Muscle layer of colon (tissue), 2 donors: ENCODE results near the gene PFKFB2.

Experiments used
- H3K27ac ChIP-seq: one replicate; pipeline ENCODE4 v1.7.0; 2013; ENCODE audit warnings: low read depth, mild to moderate bottlenecking, low read length, moderate library complexity
- H3K27me3 ChIP-seq, 2 donors: one replicate each; pipeline ENCODE4 v1.7.0; 2013; ENCODE audit warnings: low read length in 2 of 2, mild to moderate bottlenecking in 2 of 2; ENCODE audit not compliant: insufficient read depth in 2 of 2, control insufficient read depth in 1 of 2
- H3K36me3 ChIP-seq: one replicate; pipeline ENCODE4 v1.7.0; 2013; ENCODE audit warnings: mild to moderate bottlenecking, low read length; ENCODE audit not compliant: insufficient read depth
- H3K4me1 ChIP-seq: one replicate; pipeline ENCODE4 v1.7.0; 2013; ENCODE audit warnings: mild to moderate bottlenecking, low read length; ENCODE audit not compliant: insufficient read depth
- H3K4me3 ChIP-seq, 2 donors: one replicate each; pipeline ENCODE4 v1.7.0; 2013; ENCODE audit warnings: low read length in 2 of 2, low read depth in 1 of 2, mild to moderate bottlenecking in 1 of 2, moderate library complexity in 1 of 2
- H3K9ac ChIP-seq: one replicate; pipeline ENCODE4 v1.7.0; 2013; ENCODE audit warnings: low read length
- H3K9me3 ChIP-seq: one replicate; pipeline ENCODE4 v1.7.0; 2013; ENCODE audit warnings: mild to moderate bottlenecking, low read length
- donor health status: abdominal sarcoma.
- donor health status: Adenocarcinoma of cecum.

Gene PFKFB2

DNA sequence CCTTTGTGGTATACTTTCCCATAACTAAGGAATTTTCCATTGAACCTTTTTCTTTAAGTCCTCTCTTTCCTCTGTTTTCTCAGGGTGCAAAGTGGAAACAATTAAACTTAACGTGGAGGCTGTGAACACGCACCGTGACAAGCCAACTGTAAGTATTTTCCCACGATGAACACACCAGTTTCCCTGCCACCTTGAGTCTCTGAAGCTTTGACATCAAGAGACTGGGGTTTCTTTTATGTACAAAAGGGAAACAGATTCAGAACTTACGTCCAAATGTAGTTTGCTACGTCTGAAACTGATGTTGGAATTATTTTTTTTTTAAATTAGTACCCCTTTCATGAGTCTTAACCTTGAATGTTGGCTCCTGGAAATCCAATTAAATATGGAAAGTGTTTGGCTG, 18.4 kb downstream of the PFKFB2 start:
- H3K27ac ChIP-seq, result no peak overlapping the region
- H3K4me3 ChIP-seq, result no peak overlapping the region
- no peak overlapping the region for H3K9ac ChIP-seq
- H3K27me3 ChIP-seq, result no peaks in the 10 kb centered on the region
- H3K4me1 ChIP-seq, result no peaks in the 10 kb centered on the region
- H3K36me3 ChIP-seq, result peaks cover 41% of the 10 kb centered on the region
- no peaks in the 10 kb centered on the region for H3K9me3 ChIP-seq

DNA sequence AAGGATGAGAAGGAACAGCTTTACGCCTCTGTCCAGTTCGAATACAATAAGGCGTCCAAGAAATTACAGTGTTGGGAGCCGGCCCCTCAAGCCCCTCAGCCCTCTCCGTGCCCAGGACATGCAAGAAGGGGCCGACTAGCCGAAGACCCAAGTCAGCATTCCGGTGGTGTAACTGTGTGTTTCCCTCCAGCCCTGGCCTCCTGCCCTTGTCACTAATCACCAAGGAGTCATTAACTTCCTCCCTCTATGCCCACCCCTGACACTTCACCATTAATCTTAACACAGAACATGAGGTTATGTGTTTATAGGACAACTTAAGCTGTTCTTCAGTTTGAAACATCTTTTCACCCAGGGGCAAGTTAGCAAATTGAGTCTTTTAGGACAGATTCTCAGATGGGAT, 19.2 kb downstream of the PFKFB2 start:
- Histone ChIP-seq H3K4me3 (no peak overlapping the region), H3K4me1 (peaks cover 8% of the 10 kb centered on the region), H3K27ac (no peak overlapping the region), H3K9me3 (no peaks in the 10 kb centered on the region), H3K36me3 (peaks cover 36% of the 10 kb centered on the region), H3K9ac (no peak overlapping the region), H3K27me3 (no peaks in the 10 kb centered on the region)

GRCh38 chr1:207073906-207074820, 21.1 kb downstream of the PFKFB2 start:
- Histone ChIP-seq H3K4me3 (no peak overlapping the region), H3K27ac (no peak overlapping the region), H3K27me3 (no peaks in the 10 kb centered on the region), H3K9me3 (no peaks in the 10 kb centered on the region), H3K4me1 (peaks cover 14% of the 10 kb centered on the region), H3K36me3 (peaks cover 21% of the 10 kb centered on the region), H3K9ac (no peak overlapping the region)

DNA sequence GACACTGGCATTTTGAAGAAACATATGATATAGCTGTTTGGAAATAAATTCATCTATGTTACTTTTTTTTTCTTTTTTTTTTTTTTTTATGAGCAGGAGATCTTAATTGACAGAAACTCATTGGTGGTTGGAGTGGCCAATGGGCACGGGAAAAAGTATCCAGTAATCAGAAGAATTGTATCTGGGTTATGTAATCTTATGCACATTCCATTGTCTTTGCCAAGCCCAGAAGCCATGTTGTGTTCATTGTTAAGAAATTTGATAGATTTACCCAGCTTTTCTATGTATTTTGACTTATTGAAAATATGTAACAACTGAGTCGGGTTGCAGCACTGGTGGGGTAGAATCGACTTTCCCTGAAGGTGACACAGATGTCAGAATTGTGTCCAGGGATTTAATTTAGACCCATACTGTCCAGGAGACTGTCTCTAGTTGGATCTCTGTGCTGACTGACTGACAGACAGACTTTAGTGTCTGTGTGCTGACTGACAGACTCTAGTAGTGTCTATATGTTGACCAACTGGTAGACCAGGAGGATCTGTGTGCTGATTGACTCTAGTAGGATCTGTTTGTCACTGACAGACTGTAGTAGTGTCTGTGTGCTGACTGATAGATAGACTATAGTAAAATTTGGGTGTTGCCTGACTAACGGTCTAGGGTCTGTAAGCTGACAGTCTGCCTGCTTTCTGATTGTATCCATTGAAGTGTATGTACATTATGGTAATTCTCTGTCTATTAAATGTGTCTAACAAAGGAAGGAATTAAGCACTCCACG, 23.3 kb downstream of the PFKFB2 start:
- Histone ChIP-seq H3K4me1 (peaks cover 14% of the 10 kb centered on the region), H3K4me3 (no peak overlapping the region), H3K9ac (no peak overlapping the region), H3K9me3 (no peaks in the 10 kb centered on the region), H3K27me3 (no peaks in the 10 kb centered on the region), H3K36me3 (peaks cover 15% of the 10 kb centered on the region), H3K27ac (no peak overlapping the region)

GRCh38 chr1:207077012-207077411, 23.9 kb downstream of the PFKFB2 start:
- no peak overlapping the region for H3K27ac ChIP-seq

DNA sequence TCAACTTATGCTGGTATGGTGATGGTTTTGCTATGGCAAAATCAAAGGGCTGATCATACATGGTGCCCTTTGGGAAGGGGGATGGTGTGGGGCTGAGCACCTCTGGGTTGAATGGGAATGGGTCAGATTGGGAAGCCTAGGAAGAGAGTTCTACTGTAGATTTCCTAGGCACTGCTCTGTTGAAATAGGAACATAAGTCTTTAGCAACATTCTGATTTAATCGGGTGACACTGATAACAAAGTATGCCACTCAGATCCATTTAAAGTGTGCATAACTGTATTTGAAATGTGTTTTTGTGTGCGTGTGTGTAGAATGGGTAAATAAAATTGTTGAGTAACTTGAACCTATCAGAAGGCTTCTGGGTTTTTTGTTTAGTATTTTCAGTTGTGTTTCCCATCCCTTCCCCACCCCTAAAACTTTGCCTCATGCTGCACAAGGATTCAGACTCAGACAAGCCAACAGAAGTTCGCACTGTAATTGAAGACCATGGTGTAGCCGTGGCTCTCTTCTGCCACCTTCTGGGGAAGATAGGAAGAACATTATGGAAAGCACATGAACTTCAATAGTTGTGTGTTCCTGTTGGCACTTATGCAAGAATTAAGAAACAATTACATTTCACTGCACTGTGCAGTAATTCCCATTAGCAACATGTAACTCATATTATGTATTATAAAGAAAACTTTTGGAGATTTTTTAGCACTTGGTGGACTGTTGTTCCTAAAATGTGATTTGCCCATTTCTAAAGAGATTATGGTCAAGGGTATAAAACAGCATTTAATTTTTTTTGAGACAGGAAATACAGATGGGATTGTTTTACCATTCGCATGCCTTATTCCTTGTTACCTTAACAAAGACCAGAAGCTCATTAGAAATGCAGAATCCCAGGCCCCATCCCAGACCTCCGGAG, 24.6 kb downstream of the PFKFB2 start:
- no peak overlapping the region for H3K4me3 ChIP-seq

More at GRCh38 chr1:207077012-207077411, 23.9 kb downstream of the PFKFB2 start:
- Histone ChIP-seq H3K9ac (no peak overlapping the region), H3K36me3 (peaks cover 10% of the 10 kb centered on the region), H3K4me1 (peaks cover 14% of the 10 kb centered on the region), H3K27me3 (no peaks in the 10 kb centered on the region), H3K9me3 (no peaks in the 10 kb centered on the region), H3K4me3 (no peak overlapping the region)

GRCh38 chr1:207078578-207079132, 25.6 kb downstream of the PFKFB2 start:
- Histone ChIP-seq H3K4me3 (no peak overlapping the region), H3K27me3 (no peaks in the 10 kb centered on the region), H3K9ac (no peak overlapping the region), H3K36me3 (peaks cover 5% of the 10 kb centered on the region), H3K4me1 (peaks cover 14% of the 10 kb centered on the region), H3K9me3 (no peaks in the 10 kb centered on the region), H3K27ac (no peak overlapping the region)

More for the DNA sequence above, 24.6 kb downstream of the PFKFB2 start:
- Histone ChIP-seq H3K36me3 (peaks cover 5% of the 10 kb centered on the region), H3K9ac (no peak overlapping the region), H3K4me1 (peaks cover 14% of the 10 kb centered on the region), H3K27me3 (no peaks in the 10 kb centered on the region), H3K9me3 (no peaks in the 10 kb centered on the region), H3K27ac (no peak overlapping the region)

GRCh38 chr1:207079706-207080241, 26.7 kb downstream of the PFKFB2 start:
- H3K4me3 ChIP-seq, result no peak overlapping the region
- H3K9me3 ChIP-seq, result no peaks in the 10 kb centered on the region
- no peaks in the 10 kb centered on the region for H3K27me3 ChIP-seq
- H3K9ac ChIP-seq, result no peak overlapping the region
- H3K4me1 ChIP-seq, result peaks cover 14% of the 10 kb centered on the region
- no peak overlapping the region for H3K27ac ChIP-seq
- H3K36me3 ChIP-seq, result no peaks in the 10 kb centered on the region

DNA sequence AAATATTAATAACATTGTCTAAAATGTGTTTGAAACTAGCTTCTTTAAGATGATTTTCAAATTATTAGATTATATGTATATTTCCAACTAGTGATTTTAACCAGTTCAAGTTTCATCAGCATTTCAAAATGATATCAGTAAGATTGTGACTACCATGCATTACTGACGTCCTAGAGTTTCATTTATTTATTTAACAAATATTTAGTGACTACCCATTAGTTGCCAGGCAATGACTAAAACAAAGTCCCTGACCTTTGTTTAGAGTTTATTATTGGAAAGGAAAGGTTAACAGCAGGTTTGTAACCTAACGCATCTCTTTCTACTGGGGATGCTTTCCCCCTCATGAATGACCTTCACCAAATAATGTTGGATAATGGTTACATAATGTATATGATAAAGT, 28.0 kb downstream of the PFKFB2 start:
- peaks cover 14% of the 10 kb centered on the region for H3K4me1 ChIP-seq
- no peaks in the 10 kb centered on the region for H3K27me3 ChIP-seq
- H3K4me3 ChIP-seq, result no peak overlapping the region
- H3K27ac ChIP-seq, result no peak overlapping the region
- no peak overlapping the region for H3K9ac ChIP-seq
- no peaks in the 10 kb centered on the region for H3K9me3 ChIP-seq
- no peaks in the 10 kb centered on the region for H3K36me3 ChIP-seq

- no peaks in the 10 kb centered on the region for H3K27me3 ChIP-seq
- H3K36me3 ChIP-seq, result no peaks in the 10 kb centered on the region
- no peak overlapping the region for H3K27ac ChIP-seq
- peaks cover 11% of the 10 kb centered on the region for H3K4me1 ChIP-seq
- H3K4me3 ChIP-seq, result no peak overlapping the region
- no peak overlapping the region for H3K9ac ChIP-seq
- no peaks in the 10 kb centered on the region for H3K9me3 ChIP-seq
Observed at GRCh38 chr1:207081806-207082205, 28.7 kb downstream of the PFKFB2 start.
